Measurements from ENCODE around the gene SRP14. TPM values are rescaled to one million over a fixed set of nuclear protein-coding genes. Genes with fewer than 3 reads are reported as not detected.

SRP14 gene
- total and polyA plus RNA-seq, 9 of the 15 experiments (the other 6 are each of a cell fraction or from before 2014, with no cell fraction given) = 161 to 1,097 (median 402) TPM

DNA sequence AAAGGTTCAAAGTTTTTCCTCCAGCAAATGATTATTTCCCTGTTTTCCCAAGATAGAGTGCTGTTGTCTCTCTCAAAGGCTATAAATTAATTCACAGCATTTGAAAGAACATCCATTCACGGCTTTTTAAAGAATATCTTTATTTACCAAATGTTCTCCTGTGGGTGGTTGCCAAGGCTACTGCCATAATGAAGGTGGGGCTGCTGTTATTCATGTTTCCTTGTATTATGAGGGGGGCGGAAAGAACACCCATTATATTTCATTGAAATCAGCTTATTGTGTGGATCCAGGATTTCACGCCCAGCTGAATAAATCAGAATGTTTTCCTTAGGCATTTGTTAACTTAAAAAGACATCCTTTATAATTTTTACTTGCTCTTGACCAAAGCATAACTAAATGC lies 10.1 kb downstream of the SRP14 start:
- no peak overlapping the region for H3K4me2 ChIP-seq (ENCODE audit: insufficient read depth, low read length)
- no peaks in the 10 kb centered on the region for H3K9me1 ChIP-seq (ENCODE audit: control insufficient read depth, insufficient read depth, low read length)
- H3K36me3 ChIP-seq (ENCODE audit: control insufficient read depth, insufficient read depth, low read length) = peaks cover 75% of the 10 kb centered on the region
- H3K79me2 ChIP-seq (ENCODE audit: control insufficient read depth, insufficient read depth, low read length) = no peaks in the 10 kb centered on the region
- no peak overlapping the region for H3K4me3 ChIP-seq
- intact Hi-C loops (cut with micrococcal nuclease) = no loop called here
- H3K27ac ChIP-seq (ENCODE audit: extremely low read depth, low read depth, low read length) = no peak overlapping the region
- ChIA-PET CTCF (ENCODE audit: low intra/inter-chr PET ratio) (no interaction called here), POLR2A (interaction anchor here (3.3 kb wide), 1 partner anchor 11 kb away, joined by 9 read pairs; the partner anchor contains the start of gene SRP14)
- H3K27me3 ChIP-seq (ENCODE audit: control insufficient read depth in 2 of 2, insufficient read depth in 2 of 2, low read length in 2 of 2) = no peaks in the 10 kb centered on the region
- no peaks in the 10 kb centered on the region for H4K20me1 ChIP-seq (replicated peaks; ENCODE audit: control insufficient read depth, insufficient read depth, low read length)
- ATAC-seq = no peak
- no peaks in the 10 kb centered on the region for H3K9me3 ChIP-seq (replicated peaks; ENCODE audit: control insufficient read depth, insufficient read depth, low read depth, low read length)
- DNase-seq (ENCODE audit: extremely low read depth in 1 of 4, low spot score in 3 of 4) = no peak
- TF ChIP-seq ETS1 (conservative IDR thresholded peaks at IDR 0.05; ENCODE audit: control insufficient read depth, low read depth, low read length) (no peak), RFX5 (IDR thresholded peaks at IDR 0.05; ENCODE audit: low read depth, low read length) (no peak), KLF6 (CRISPR knock-in tag; IDR thresholded peaks at IDR 0.05; ENCODE audit: borderline replicate concordance) (no peak), ZNF143 (CRISPR knock-in tag; IDR thresholded peaks at IDR 0.05) (no peak), DDX20 (tag; IDR thresholded peaks at IDR 0.05; ENCODE audit: low read depth) (no peak), ZMIZ1 (IDR thresholded peaks at IDR 0.05; ENCODE audit: low read depth in 2 of 2, low read length in 2 of 2) (no peak), HMG20A (CRISPR knock-in tag; conservative IDR thresholded peaks at IDR 0.05) (no peak), EHMT2 (IDR thresholded peaks at IDR 0.05) (no peak), CAMTA2 (CRISPR knock-in tag; conservative IDR thresholded peaks at IDR 0.05) (no peak), CBX3 (IDR thresholded peaks at IDR 0.05; ENCODE audit: borderline replicate concordance in 1 of 2, low read length in 2 of 2) (no peak), SIN3A (IDR thresholded peaks at IDR 0.05; ENCODE audit: borderline replicate concordance in 2 of 2, control insufficient read depth in 1 of 2, low read depth in 2 of 2, low read length in 2 of 2) (no peak), SETDB1 (IDR thresholded peaks at IDR 0.05; ENCODE audit: low read length) (no peak), PRPF4 (IDR thresholded peaks at IDR 0.05; ENCODE audit: insufficient read depth, low read depth, low read length, poor library complexity, severe bottlenecking) (no peak), PYGO2 (tag; IDR thresholded peaks at IDR 0.05) (no peak)
- in situ Hi-C loops (cut with MboI) = no loop called here
- 47% methylated on average over 3 of the region's 3 CpGs for WGBS (ENCODE audit: insufficient coverage, low coverage, missing lambda C conversion rate)
- H3K9ac ChIP-seq (ENCODE audit: insufficient read depth in 1 of 2, low read depth in 2 of 2, low read length in 2 of 2) = no peak overlapping the region
- BruUV-seq (replicated peaks) = no TSS peak
- H2AFZ ChIP-seq (ENCODE audit: low read depth, low read length) = no peak overlapping the region
- H3K4me1 ChIP-seq (replicated peaks in 1 of 2; ENCODE audit: control insufficient read depth in 2 of 2, insufficient read depth in 2 of 2, low read length in 2 of 2) = no peaks in the 10 kb centered on the region
- FAIRE-seq = no peak

All from K562 (cell line).